HG02623 (cell line): ENCODE measurements around the gene UBR4.
"Not testable (repeated sequence)": the region's sequence is repeated elsewhere in the genome, so short reads cannot be mapped to it uniquely, and the experiment has no call there.

Experiments used
- ATAC-seq: cut with Tn5 transposase; IDR thresholded peaks from one replicate; pipeline ENCODE4 v1.9.1; 2021; ENCODE audit warnings: moderate library complexity; ENCODE audit not compliant: unreplicated experiment

UBR4 gene

DNA sequence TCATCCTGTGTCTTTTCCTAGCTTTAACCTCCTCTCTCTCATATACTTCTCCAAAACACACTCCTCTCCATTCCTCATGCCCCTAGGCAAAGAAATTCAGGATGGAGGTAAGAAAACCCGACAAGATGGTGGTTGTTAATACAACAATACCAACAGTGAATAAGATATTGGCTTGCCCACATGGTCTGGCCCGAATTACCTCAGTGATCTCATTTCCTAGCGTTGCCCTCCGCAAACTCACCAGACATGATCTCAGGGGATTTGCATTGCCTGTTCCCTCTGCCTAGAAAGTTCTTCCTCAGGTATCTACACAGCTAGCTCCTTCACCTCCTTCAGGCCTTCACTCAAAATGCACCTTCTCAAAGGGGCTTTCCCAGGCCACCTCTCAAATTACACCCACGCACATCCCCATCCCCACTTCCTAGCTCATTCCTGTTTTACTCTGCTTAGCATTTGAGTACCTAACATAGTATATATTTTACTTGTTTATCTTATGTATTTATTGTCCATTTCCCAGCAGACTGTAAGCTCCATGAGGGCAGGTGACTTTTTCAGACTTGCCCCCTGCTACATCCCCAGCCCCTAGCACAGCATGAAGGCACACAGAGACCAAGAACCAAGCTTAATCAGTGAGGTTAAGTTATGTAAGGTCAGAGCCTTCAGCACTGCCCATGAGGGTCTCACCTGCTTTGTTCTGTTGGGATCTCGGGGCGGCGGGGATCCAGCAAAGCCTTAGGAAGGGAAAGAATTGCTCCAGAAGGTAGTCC is 10.2 kb upstream of the UBR4 start:
- ATAC-seq: no peak

DNA sequence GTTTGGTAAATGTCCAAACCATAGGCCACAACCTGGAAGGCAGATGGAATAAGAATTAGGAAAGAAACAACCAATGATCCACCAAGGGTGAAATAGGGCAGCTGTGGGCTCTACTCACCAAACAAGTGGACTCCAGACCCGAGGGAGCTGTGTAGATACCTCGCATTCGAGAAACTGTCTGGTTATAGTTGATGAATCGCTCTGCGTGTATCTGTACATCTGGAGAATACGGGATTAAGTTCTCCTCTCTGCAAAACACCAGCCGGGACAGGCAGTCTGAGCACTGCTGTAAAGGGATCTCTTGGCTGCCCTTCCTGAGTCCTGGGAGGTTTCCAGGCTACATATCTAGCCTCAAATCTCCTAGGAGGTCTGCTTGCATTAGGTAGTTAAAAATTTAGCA is 9.4 kb upstream of the UBR4 start:
- ATAC-seq: no peak

GRCh38 chr1:19216585-19216984 is 6.5 kb upstream of the UBR4 start:
- not testable (repeated sequence) for ATAC-seq

GRCh38 chr1:19213580-19213979 is 3.5 kb upstream of the UBR4 start:
- ATAC-seq: no peak

DNA sequence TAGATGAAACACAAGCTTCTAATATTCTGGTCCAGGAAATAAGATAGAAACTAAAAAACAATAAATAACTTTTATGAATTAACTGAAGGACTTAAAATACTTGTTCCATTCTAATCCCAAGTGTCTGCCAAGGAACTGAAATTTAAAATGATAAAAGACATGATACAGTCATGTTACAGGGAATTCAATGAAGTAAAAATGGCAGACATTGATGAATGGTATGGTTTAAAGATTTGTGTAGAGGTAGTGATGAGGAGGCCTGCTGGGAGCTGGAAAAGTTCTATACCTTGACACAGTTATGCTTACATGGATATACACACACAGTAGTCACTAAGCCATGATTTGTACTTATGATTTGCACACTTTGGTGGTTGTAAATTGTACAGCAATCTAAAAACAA is 2.1 kb upstream of the UBR4 start:
- no peak for ATAC-seq

DNA sequence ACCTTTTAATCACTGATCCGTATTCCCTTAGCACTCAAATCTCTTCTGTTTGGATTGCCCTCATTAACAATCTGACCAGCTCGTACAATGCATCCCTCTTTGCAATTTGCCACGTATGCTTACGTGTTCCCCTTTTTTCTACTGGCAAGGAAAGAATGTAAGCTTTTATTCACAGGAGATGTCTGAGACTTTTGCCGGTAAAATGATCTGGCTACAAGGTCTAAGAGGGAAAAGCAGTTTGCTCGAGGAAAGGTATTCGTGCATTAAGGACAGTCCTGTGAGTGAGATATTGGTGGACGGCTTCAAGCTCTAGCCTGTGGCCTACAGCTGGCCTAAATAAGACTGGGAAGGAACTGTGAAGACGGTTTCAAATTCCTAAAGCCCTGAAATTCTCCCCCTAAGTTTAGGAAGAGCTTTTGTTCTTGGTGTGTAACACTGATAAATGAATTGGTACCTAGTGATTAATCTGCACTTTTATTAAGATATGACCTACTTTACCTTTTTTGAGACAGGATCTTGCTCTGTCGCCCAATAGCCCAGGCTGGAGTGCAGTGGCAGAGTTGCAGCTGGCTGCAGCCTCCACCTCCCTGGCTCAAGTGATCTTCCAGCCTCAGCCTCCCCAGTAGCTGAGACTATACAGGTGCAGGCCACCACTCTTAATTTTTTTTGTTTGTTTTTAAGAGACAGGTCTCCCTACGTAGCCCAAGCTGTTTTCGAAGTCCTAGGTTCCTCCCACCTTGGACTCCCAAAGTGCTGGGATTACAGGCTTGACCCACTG is 895 bp upstream of the UBR4 start:
- no peak for ATAC-seq

DNA sequence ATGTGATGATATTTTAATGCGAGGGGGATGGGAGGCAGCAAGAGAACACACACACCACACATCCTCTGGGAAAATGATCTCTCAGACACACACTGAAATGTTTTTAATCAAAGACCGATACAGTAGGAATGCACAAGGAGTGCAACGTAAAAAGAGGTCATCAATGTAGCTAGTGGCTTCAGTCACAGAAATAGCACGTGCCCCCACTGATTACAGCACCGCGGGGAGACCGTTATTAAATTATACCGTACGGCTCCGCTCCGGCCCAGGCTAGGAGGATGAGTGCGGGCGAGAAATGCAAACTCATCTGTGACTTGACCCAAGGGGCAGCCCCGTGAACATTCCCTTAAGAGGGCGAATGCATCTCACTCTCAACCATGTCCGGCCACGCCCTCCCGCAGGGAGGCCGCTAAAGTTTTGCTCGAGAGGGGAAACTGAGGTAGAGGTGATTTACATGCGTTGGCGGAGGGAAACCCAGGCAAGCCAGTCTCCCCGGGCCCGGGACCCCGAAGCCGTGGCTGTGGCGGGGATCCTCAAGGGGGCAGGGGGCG is 552 bp downstream of the UBR4 start:
- ATAC-seq: peak; percentile 43

- no peak for ATAC-seq
Observed at GRCh38 chr1:19208710-19209438, 1.2 kb downstream of the UBR4 start.

DNA sequence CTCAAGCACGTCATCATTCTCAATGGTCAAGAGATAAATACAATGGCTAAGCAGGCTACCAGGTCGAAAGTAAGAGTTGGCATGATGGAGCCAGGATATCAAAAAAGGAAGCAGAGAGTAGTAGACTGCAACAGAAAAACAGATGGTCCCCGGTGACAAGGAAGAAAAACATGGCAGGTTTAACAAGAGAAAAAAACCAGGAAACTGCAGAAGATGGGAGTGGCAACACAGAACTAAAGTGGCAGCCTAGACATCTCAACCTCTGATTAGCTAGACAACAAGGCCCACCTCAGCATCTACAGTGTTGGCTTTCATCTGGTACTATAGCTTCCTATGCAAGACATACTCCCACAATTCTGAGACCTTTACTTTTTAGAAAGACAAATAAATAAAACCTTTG is 3.1 kb downstream of the UBR4 start:
- no peak for ATAC-seq

- no peak for ATAC-seq
Observed at GRCh38 chr1:19205845-19206244, 4.2 kb downstream of the UBR4 start.

DNA sequence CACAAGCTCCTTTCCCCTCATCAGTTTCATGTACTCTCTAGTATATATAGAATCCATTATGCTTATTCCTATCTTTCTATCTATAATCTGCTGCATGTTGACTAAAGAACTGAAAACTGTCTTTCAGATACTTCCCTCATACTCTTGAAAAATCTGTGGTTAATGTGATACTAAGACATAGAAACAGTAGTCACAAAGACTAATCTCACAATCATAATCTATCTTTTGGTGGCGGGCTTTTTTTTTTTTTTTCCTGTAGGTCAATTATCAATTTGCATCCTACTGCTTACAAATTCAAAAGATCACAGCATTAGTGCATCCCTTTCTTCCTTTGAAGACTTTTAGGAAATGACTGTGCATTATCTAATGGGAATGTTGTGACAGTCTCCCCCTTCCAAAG is 4.7 kb downstream of the UBR4 start:
- no peak for ATAC-seq

- ATAC-seq: no peak
Observed at GRCh38 chr1:19204446-19205266, 5.4 kb downstream of the UBR4 start.

DNA sequence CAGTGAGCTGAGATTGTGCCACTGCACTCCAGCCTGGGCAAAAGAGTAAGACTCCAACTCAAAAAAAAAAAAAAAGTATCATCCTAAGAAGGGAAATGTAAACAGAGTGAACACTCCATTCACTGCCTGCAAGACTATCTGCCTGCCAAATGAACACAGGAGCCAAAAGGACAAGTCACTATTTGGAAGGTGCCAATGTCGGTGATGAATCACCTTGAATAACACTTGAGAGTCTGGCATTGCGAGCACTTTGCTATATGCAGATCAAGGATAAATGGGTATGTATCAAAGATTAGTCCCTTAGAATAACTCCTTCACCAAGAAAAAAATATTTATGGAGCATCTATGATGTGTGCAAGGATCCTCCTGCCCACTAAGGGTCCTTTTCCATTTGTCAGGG is 6.6 kb downstream of the UBR4 start:
- no peak for ATAC-seq

GRCh38 chr1:19202396-19202795 is 7.7 kb downstream of the UBR4 start:
- ATAC-seq: no peak

DNA sequence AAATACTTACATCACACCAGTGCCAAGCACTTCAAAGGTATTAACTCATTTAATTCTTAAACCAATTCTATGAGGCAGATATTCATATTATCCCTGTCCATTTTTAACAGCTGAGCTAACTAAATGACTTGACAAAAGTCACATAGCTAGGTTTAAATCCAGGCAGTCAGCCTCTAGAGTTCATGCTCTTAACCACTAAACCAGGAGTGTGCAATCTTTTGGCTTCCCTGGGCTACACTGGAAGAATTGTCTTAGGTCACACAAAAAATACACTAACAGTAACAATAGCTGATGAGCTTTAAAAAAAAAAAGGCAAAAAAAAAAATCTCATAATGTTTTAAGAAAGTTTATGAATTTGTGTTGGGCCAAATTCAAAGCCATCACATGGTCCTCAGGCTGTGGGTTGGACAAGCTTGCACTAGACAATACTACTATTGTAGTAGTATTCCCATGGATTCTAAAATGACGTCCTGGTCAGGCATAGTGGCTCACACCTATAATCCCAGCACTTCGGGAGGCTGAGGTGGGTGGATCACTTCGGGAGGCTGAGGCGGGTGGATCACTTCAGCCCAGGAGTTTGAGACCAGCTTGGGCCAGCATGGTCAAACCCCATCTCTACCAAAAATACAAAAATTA is 10.0 kb downstream of the UBR4 start:
- no peak for ATAC-seq

- ATAC-seq: no peak
Observed at GRCh38 chr1:19199329-19199968, 10.6 kb downstream of the UBR4 start.

GRCh38 chr1:19198820-19199219 is 11.2 kb downstream of the UBR4 start:
- no peak for ATAC-seq

- ATAC-seq: no peak
Observed at GRCh38 chr1:19197845-19198244, 12.2 kb downstream of the UBR4 start.

GRCh38 chr1:19196331-19196730 is 13.7 kb downstream of the UBR4 start:
- no peak for ATAC-seq

- ATAC-seq: no peak
Observed at GRCh38 chr1:19193004-19193403, 17.1 kb downstream of the UBR4 start.
